ENCODE results near the gene HLA-DPA1. TPM values are rescaled to one million over a fixed set of nuclear protein-coding genes. Genes with fewer than 3 reads are reported as not detected.

HLA-DPA1 gene
- total RNA-seq, 4 donors from 2014 or later: 38.2 to 354 (median 131) TPM

DNA sequence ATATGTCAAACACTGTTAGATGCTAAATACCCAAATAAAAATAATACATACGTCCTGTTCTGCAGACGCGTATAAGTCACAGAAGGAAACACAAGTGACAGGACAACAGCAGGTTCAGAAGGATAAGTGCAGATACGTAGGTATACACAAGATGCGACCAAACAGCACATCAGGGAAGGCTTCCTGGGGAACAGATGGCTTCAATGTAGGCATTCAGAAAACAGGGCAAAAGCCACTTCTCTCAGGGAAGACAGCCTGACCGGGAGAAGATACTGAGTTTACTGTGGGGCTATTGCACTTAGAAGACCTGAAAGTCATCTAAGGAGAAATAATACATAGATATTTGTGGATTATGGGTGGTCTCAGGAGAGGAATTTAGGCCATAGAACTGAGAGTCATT is 1.9 kb downstream of the HLA-DPA1 start:
- TF ChIP-seq, protein P1, sequence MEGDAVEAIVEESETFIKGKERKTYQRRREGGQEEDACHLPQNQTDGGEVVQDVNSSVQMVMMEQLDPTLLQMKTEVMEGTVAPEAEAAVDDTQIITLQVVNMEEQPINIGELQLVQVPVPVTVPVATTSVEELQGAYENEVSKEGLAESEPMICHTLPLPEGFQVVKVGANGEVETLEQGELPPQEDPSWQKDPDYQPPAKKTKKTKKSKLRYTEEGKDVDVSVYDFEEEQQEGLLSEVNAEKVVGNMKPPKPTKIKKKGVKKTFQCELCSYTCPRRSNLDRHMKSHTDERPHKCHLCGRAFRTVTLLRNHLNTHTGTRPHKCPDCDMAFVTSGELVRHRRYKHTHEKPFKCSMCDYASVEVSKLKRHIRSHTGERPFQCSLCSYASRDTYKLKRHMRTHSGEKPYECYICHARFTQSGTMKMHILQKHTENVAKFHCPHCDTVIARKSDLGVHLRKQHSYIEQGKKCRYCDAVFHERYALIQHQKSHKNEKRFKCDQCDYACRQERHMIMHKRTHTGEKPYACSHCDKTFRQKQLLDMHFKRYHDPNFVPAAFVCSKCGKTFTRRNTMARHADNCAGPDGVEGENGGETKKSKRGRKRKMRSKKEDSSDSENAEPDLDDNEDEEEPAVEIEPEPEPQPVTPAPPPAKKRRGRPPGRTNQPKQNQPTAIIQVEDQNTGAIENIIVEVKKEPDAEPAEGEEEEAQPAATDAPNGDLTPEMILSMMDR (IDR thresholded peaks at IDR 0.05; ENCODE audit: low read depth): no peak

- TF ChIP-seq, protein P1 (IDR thresholded peaks at IDR 0.05; ENCODE audit: low read depth): no peak
Observed at GRCh38 chr6:33070909-33071308, 2.5 kb downstream of the HLA-DPA1 start.

DNA sequence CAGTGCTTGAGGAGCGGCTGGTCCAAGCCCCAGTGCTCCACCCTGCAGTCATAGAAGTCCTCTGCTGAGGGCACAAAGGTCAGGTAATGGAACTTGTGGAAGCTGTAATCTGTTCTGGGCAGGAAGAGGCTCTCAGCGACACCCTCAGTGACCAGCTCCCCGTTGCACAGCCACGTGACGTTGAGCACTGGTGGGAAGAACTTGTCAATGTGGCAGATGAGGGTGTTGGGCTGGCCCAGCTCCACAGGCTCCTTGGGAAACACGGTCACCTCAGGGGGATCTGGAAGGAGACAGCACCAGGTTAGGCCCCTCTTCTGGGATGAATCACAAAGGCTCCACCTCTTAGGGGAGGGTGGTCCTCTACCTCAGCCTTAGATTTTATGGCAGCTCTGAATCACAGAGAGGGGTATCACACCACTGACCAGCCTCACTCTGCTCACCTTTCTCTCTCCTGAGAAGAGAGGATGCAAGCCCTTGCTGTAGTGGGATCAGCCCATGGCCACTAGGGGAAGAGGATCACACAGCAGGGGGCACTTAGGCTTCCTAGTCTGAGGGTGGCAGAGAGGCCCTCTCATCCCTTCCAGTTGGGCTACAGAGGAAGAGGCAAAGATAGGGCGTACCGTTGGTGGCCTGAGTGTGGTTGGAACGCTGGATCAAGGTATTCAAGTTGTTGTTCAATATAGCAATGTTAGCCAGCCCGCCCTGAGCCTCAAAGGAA is 4.3 kb downstream of the HLA-DPA1 start:
- TF ChIP-seq, protein P1 (IDR thresholded peaks at IDR 0.05; ENCODE audit: low read depth): no peak

GRCh38 chr6:33066917-33067521 is 6.4 kb downstream of the HLA-DPA1 start:
- TF ChIP-seq, protein P1 (IDR thresholded peaks at IDR 0.05; ENCODE audit: low read depth): no peak

DNA sequence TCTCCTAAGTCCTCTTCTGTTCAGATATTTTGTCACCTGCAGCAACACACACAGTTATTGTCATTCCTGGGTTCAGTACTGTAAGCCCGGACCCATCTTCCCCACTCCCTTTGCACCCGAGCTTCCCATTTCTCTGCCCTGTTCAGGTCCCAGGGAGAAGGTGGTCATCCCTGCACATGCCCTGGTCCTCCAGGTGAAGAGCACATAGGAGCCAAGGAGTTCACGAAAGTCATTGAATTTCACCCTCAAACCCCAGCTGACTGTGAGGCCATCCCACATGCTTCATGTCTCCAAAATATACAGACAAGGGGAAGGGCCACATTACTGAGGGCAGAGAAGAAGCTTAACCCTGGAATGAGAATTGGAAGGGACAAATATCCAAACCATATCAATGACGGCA is 8.1 kb downstream of the HLA-DPA1 start:
- TF ChIP-seq, protein P1 (IDR thresholded peaks at IDR 0.05; ENCODE audit: low read depth): no peak

DNA sequence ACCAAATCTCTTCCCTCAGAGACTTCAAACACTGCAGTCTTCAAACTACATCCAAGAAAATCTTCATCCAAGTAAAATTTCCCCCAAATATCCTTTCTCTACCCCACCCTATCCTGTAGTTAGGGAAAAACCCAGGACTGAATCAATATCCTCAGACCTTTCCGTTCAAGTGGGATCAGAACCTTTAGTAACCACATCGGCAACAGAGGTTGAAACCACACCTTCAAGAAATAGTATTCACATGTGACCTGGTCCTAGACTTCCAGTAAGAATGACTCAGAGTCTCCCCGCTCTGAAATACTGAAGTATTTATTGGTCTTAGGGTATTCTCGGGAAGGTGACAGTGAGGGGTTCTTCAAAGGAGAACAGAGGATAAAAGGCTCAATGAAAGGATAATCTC is 8.7 kb downstream of the HLA-DPA1 start:
- TF ChIP-seq, protein P1 (IDR thresholded peaks at IDR 0.05; ENCODE audit: low read depth): no peak

GRCh38 chr6:33061987-33062386 is 11.5 kb downstream of the HLA-DPA1 start:
- TF ChIP-seq, protein P1 (IDR thresholded peaks at IDR 0.05; ENCODE audit: low read depth): no peak

All from subcutaneous adipose tissue (tissue), 4 donors.